DOHH2 (cell line): Measurements from ENCODE around the gene NRF1.

ENCODE experiments used
- H3F3A ChIP-seq: fragments of 200-600 bp; sonication (generic), shearing (Covaris generic); 2 replicates; pipeline ENCODE4 v1.6.0; 2016; ENCODE audit warnings: antibody characterized with exemption, mild to moderate bottlenecking; ENCODE audit not compliant: control insufficient read depth, insufficient read depth
- H3K27ac ChIP-seq: fragments of 200-600 bp; sonication (generic); 2 replicates; pipeline ENCODE4 v1.5.1; 2014; ENCODE audit warnings: low read depth, mild to moderate bottlenecking, low read length, moderate library complexity
- H3K27me3 ChIP-seq: fragments of 200-600 bp; sonication (generic); 2 replicates; pipeline ENCODE4 v1.6.1; 2014; ENCODE audit warnings: mild to moderate bottlenecking, low read length, mixed read lengths; ENCODE audit not compliant: control insufficient read depth
- H3K36me3 ChIP-seq: fragments of 200-600 bp; sonication (generic); 2 replicates; pipeline ENCODE4 v1.6.1; 2014; ENCODE audit warnings: mild to moderate bottlenecking, low read length, moderate library complexity, mixed read lengths; ENCODE audit not compliant: control insufficient read depth
- H3K4me1 ChIP-seq: fragments of 200-600 bp; sonication (generic); 2 replicates; pipeline ENCODE4 v1.6.1; 2014; ENCODE audit warnings: mild to moderate bottlenecking, low read length, mixed read lengths; ENCODE audit not compliant: control insufficient read depth
- H3K4me2 ChIP-seq: fragments of 200-600 bp; sonication (generic); 2 replicates; pipeline ENCODE4 v1.6.0; 2014; ENCODE audit warnings: mild to moderate bottlenecking, low read length, moderate library complexity
- H3K4me3 ChIP-seq: fragments of 200-600 bp; sonication (generic); 2 replicates; pipeline ENCODE4 v1.5.1; 2014; ENCODE audit warnings: mild to moderate bottlenecking, low read length, mixed read lengths
- H3K79me2 ChIP-seq: fragments of 200-600 bp; sonication (generic); 2 replicates; pipeline ENCODE4 v1.6.1; 2014; ENCODE audit warnings: mild to moderate bottlenecking, low read length, mixed read lengths; ENCODE audit not compliant: control insufficient read depth
- H3K9me2 ChIP-seq: fragments of 200-600 bp; sonication (generic); replicated peaks from 2 replicates; pipeline ENCODE4 v1.6.1; 2014; ENCODE audit warnings: mild to moderate bottlenecking, low read length, mixed read lengths; ENCODE audit not compliant: control insufficient read depth
- H3K9me3 ChIP-seq: fragments of 200-600 bp; sonication (generic); 2 replicates; pipeline ENCODE4 v1.6.1; 2014; ENCODE audit warnings: antibody characterized with exemption, low read length, mixed read lengths; ENCODE audit not compliant: control insufficient read depth, insufficient read depth
- H4K20me1 ChIP-seq: fragments of 200-600 bp; sonication (generic); 2 replicates; pipeline ENCODE4 v1.6.0; 2014; ENCODE audit warnings: low read depth, mild to moderate bottlenecking, antibody characterized with exemption, low read length, moderate library complexity; ENCODE audit not compliant: control insufficient read depth, insufficient read depth
- CTCF ChIP-seq: fragments of 200-600 bp; sonication (generic); IDR thresholded peaks from one replicate; pipeline ENCODE4 v1.5.1; 2014; ENCODE audit warnings: antibody characterized with exemption, mild to moderate bottlenecking, low read depth, low read length; ENCODE audit not compliant: poor library complexity, severe bottlenecking
- EZH2phosphoT487 ChIP-seq: fragments of 200-600 bp; sonication (generic); IDR thresholded peaks from 2 replicates; pipeline ENCODE4 v1.6.1; 2017; ENCODE audit warnings: borderline replicate concordance, mild to moderate bottlenecking, antibody characterized with exemption, low read length, moderate library complexity, mixed read lengths

NRF1 gene

GRCh38 chr7:129742256-129742655 lies 130.7 kb downstream of the NRF1 start:
- Histone ChIP-seq H3K4me1 (no peaks in the 10 kb centered on the region), H3K27me3 (no peaks in the 10 kb centered on the region), H3K4me3 (no peak overlapping the region), H3K27ac (no peak overlapping the region), H3K36me3 (peaks cover 9% of the 10 kb centered on the region), H3K9me3 (no peaks in the 10 kb centered on the region), H3F3A (no peaks in the 10 kb centered on the region), H4K20me1 (peaks cover 3% of the 10 kb centered on the region; the same call in 1 of the 2 replicates), H3K79me2 (no peaks in the 10 kb centered on the region), H3K4me2 (no peak overlapping the region), H3K9me2 (no peaks in the 10 kb centered on the region)
- TF ChIP-seq EZH2phosphoT487 (no peak), CTCF (no peak)

GRCh38 chr7:129746857-129747529 lies 135.5 kb downstream of the NRF1 start:
- H3K36me3 ChIP-seq: peaks cover 9% of the 10 kb centered on the region
- no peak overlapping the region for H3K4me2 ChIP-seq
- H3F3A ChIP-seq: no peaks in the 10 kb centered on the region
- H3K9me3 ChIP-seq: no peaks in the 10 kb centered on the region
- H3K79me2 ChIP-seq: no peaks in the 10 kb centered on the region
- no peak overlapping the region for H3K27ac ChIP-seq
- H3K4me1 ChIP-seq: no peaks in the 10 kb centered on the region
- no peak overlapping the region for H3K4me3 ChIP-seq
- no peak for TF ChIP-seq CTCF
- TF ChIP-seq EZH2phosphoT487: no peak
- no peaks in the 10 kb centered on the region for H3K9me2 ChIP-seq
- peaks cover 3% of the 10 kb centered on the region; the same call in 1 of the 2 replicates for H4K20me1 ChIP-seq
- no peaks in the 10 kb centered on the region for H3K27me3 ChIP-seq

- no peak overlapping the region for H3K4me3 ChIP-seq
- TF ChIP-seq CTCF (no peak), EZH2phosphoT487 (no peak)
- H3K9me3 ChIP-seq: no peaks in the 10 kb centered on the region
- H4K20me1 ChIP-seq: no peaks in the 10 kb centered on the region
- no peak overlapping the region for H3K4me2 ChIP-seq
- no peaks in the 10 kb centered on the region for H3K9me2 ChIP-seq
- H3K27ac ChIP-seq: no peak overlapping the region
- H3K79me2 ChIP-seq: no peaks in the 10 kb centered on the region
- H3K4me1 ChIP-seq: no peaks in the 10 kb centered on the region
- no peaks in the 10 kb centered on the region for H3F3A ChIP-seq
- H3K36me3 ChIP-seq: peaks cover 9% of the 10 kb centered on the region
- H3K27me3 ChIP-seq: no peaks in the 10 kb centered on the region
Measured at GRCh38 chr7:129748356-129749109, 137.0 kb downstream of the NRF1 start.
